ENCODE results near the gene ARID1B. TPM values are rescaled to one million over a fixed set of nuclear protein-coding genes. Genes with fewer than 3 reads are reported as not detected.

ARID1B gene
- total RNA-seq, 1 donor from 2014 or later = 155 TPM

GRCh38 chr6:156901309-156902019 is 124.3 kb downstream of the ARID1B start:
- Mint-ChIP-seq H3K27ac (peak overlapping the region; percentile 41), H3K36me3 (peaks cover 4% of the 10 kb centered on the region), H3K9me3 (no peaks in the 10 kb centered on the region), H3K4me1 (peaks cover 18% of the 10 kb centered on the region), H3K27me3 (ENCODE audit: low read depth) (no peaks in the 10 kb centered on the region), H3K4me3 (no peak overlapping the region)
- DNase-seq (ENCODE audit: low spot score in 2 of 2, unreplicated experiment in 2 of 2) = no peak
- TF ChIP-seq CTCF (IDR thresholded peaks at IDR 0.05; ENCODE audit: unreplicated experiment) = no peak

GRCh38 chr6:156902782-156903181 is 125.6 kb downstream of the ARID1B start:
- no peak for DNase-seq (ENCODE audit: low spot score in 2 of 2, unreplicated experiment in 2 of 2)
- peaks cover 18% of the 10 kb centered on the region for H3K4me1 Mint-ChIP-seq
- peaks cover 4% of the 10 kb centered on the region for H3K36me3 Mint-ChIP-seq
- no peaks in the 10 kb centered on the region for H3K9me3 Mint-ChIP-seq
- H3K27ac Mint-ChIP-seq = no peak overlapping the region
- H3K27me3 Mint-ChIP-seq (ENCODE audit: low read depth) = no peaks in the 10 kb centered on the region
- no peak for TF ChIP-seq CTCF (IDR thresholded peaks at IDR 0.05; ENCODE audit: unreplicated experiment)
- no peak overlapping the region for H3K4me3 Mint-ChIP-seq

GRCh38 chr6:156904176-156904967 is 127.2 kb downstream of the ARID1B start:
- no peak for TF ChIP-seq CTCF (IDR thresholded peaks at IDR 0.05; ENCODE audit: unreplicated experiment)
- no peak for DNase-seq (ENCODE audit: low spot score in 2 of 2, unreplicated experiment in 2 of 2)
- no peak overlapping the region for H3K4me3 Mint-ChIP-seq
- H3K27me3 Mint-ChIP-seq (ENCODE audit: low read depth) = no peaks in the 10 kb centered on the region
- peaks cover 9% of the 10 kb centered on the region for H3K36me3 Mint-ChIP-seq
- no peak overlapping the region for H3K27ac Mint-ChIP-seq
- peaks cover 18% of the 10 kb centered on the region for H3K4me1 Mint-ChIP-seq
- no peaks in the 10 kb centered on the region for H3K9me3 Mint-ChIP-seq

- no peak for DNase-seq (ENCODE audit: low spot score in 2 of 2, unreplicated experiment in 2 of 2)
- no peaks in the 10 kb centered on the region for H3K27me3 Mint-ChIP-seq (ENCODE audit: low read depth)
- peak overlapping the region; percentile 64 for H3K27ac Mint-ChIP-seq
- H3K4me3 Mint-ChIP-seq = no peak overlapping the region
- peaks cover 9% of the 10 kb centered on the region for H3K36me3 Mint-ChIP-seq
- peaks cover 16% of the 10 kb centered on the region for H3K4me1 Mint-ChIP-seq
- TF ChIP-seq CTCF (IDR thresholded peaks at IDR 0.05; ENCODE audit: unreplicated experiment) = no peak
- no peaks in the 10 kb centered on the region for H3K9me3 Mint-ChIP-seq
Observed at GRCh38 chr6:156905801-156906200, 128.6 kb downstream of the ARID1B start.

GRCh38 chr6:156906451-156906850 is 129.3 kb downstream of the ARID1B start:
- H3K4me3 Mint-ChIP-seq = no peak overlapping the region
- H3K27ac Mint-ChIP-seq = no peak overlapping the region
- peaks cover 9% of the 10 kb centered on the region for H3K36me3 Mint-ChIP-seq
- no peak for TF ChIP-seq CTCF (IDR thresholded peaks at IDR 0.05; ENCODE audit: unreplicated experiment)
- DNase-seq (ENCODE audit: low spot score in 2 of 2, unreplicated experiment in 2 of 2) = no peak
- H3K9me3 Mint-ChIP-seq = no peaks in the 10 kb centered on the region
- no peaks in the 10 kb centered on the region for H3K27me3 Mint-ChIP-seq (ENCODE audit: low read depth)
- H3K4me1 Mint-ChIP-seq = peaks cover 11% of the 10 kb centered on the region
